Keratinocyte (primary cell): ENCODE measurements around the gene LETMD1. TPM values are rescaled to one million over a fixed set of nuclear protein-coding genes. Genes with fewer than 3 reads are reported as not detected.

Experiments
- DNase-seq: peaks from one replicate; pipeline ENCODE4 v3.0.0-alpha.2; 2011; ENCODE audit warnings: low read depth, missing footprints, low spot score
- FAIRE-seq: peaks from 2 replicates; lab custom pipeline; 2011; peaks lifted over from hg19 to GRCh38; lab: Jason Lieb, UNC
- H2AFZ ChIP-seq: 2 replicates; pipeline ENCODE4 v1.6.0; 2012; ENCODE audit warnings: low read length, control low read depth, inconsistent platforms; ENCODE audit not compliant: control insufficient read depth
- H3K27ac ChIP-seq: 2 replicates; pipeline ENCODE4 v1.5.1; 2011; ENCODE audit warnings: low read length; ENCODE audit not compliant: control insufficient read depth, insufficient read depth
- H3K27me3 ChIP-seq: 3 replicates; pipeline ENCODE4 v1.6.0; 2011; ENCODE audit warnings: low read length; ENCODE audit not compliant: control insufficient read depth, insufficient read depth; ENCODE audit errors: extremely low read depth
- H3K36me3 ChIP-seq, 2 experiments: 2 replicates in 1 of 2; 3 replicates in 1 of 2; pipeline ENCODE4 v1.5.1; 2011; ENCODE audit warnings: low read length in 2 of 2, mild to moderate bottlenecking in 1 of 2; ENCODE audit not compliant: control insufficient read depth in 2 of 2, insufficient read depth in 2 of 2; ENCODE audit errors: extremely low read depth in 1 of 2
- H3K4me1 ChIP-seq: 3 replicates; pipeline ENCODE4 v1.5.1; 2011; ENCODE audit warnings: low read length; ENCODE audit not compliant: control insufficient read depth, insufficient read depth; ENCODE audit errors: extremely low read depth
- H3K4me2 ChIP-seq: 3 replicates; pipeline ENCODE4 v1.6.0; 2011; ENCODE audit warnings: low read depth, low read length; ENCODE audit not compliant: control insufficient read depth, insufficient read depth; ENCODE audit errors: extremely low read depth
- H3K4me3 ChIP-seq, 3 experiments: fragments of 200-600 bp in 1 of 3; sonication (generic) in 1 of 3; 2 replicates in 2 of 3; 3 replicates in 1 of 3; pipeline ENCODE4 v1.5.1; 2011 to 2016; ENCODE audit warnings: low read length in 3 of 3, mild to moderate bottlenecking in 3 of 3, control low read depth in 2 of 3, inconsistent platforms in 1 of 3, low read depth in 1 of 3, mixed read lengths in 1 of 3, mixed run types in 1 of 3, moderate library complexity in 1 of 3; ENCODE audit not compliant: control insufficient read depth in 2 of 3, insufficient read depth in 2 of 3; ENCODE audit errors: extremely low read depth in 1 of 3
- H3K79me2 ChIP-seq: 2 replicates; pipeline ENCODE4 v1.6.0; 2012; ENCODE audit warnings: low read length; ENCODE audit not compliant: control insufficient read depth, insufficient read depth
- H3K9ac ChIP-seq: 3 replicates; pipeline ENCODE4 v1.6.0; 2011; ENCODE audit warnings: low read length; ENCODE audit not compliant: control insufficient read depth, insufficient read depth; ENCODE audit errors: extremely low read depth
- H3K9me1 ChIP-seq: 3 replicates; pipeline ENCODE4 v1.6.0; 2011; ENCODE audit warnings: low read length; ENCODE audit not compliant: control insufficient read depth, insufficient read depth; ENCODE audit errors: extremely low read depth
- H3K9me3 ChIP-seq: 2 replicates; pipeline ENCODE4 v1.5.1; 2012; ENCODE audit warnings: low read depth, low read length; ENCODE audit not compliant: control insufficient read depth
- H4K20me1 ChIP-seq: 3 replicates; pipeline ENCODE4 v1.6.0; 2011; ENCODE audit warnings: low read length; ENCODE audit not compliant: control insufficient read depth, insufficient read depth; ENCODE audit errors: extremely low read depth
- EZH2 ChIP-seq: IDR thresholded peaks from one replicate; pipeline ENCODE4 v1.6.1; 2012; ENCODE audit warnings: inconsistent platforms, mild to moderate bottlenecking, low read length, moderate library complexity
- dilution Hi-C: fragments of 300-500 bp; cut with MboI; formaldehyde crosslinking; loops from one replicate; pipeline ENCODE4 v1.7.0; 2020; ENCODE audit warnings: low sequenced_read_pairs; ENCODE audit not compliant: extremely low pct_ligation_motif_present
- polyA plus RNA-seq, 5 experiments: library from polyadenylated mRNA; depleted of rRNA in 3 of 5; stranded (reverse) in 3 of 5; stranded (forward) in 1 of 5; unstranded in 1 of 5; fragments of >200 nt; gene quantifications; 1 replicate in 1 of 5; 2 replicates in 3 of 5; 3 replicates in 1 of 5; pipeline versions ENCODE4 v1.2.1 to v1.2.3, GENCODE V29; 2011 to 2012; ENCODE audit warnings: missing spikeins in 2 of 5, low read depth in 1 of 5, low replicate concordance in 1 of 5
- TF ChIP-seq, protein P1 (sequence below), 3 experiments: IDR thresholded peaks in 1 of 3; conservative IDR thresholded peaks in 1 of 3; optimal IDR thresholded peaks in 1 of 3; 2 replicates in 2 of 3; 3 replicates in 1 of 3; pipeline versions ENCODE3 to v1.5.1; 2011; ENCODE audit warnings: low read length in 3 of 3, mild to moderate bottlenecking in 3 of 3, moderate library complexity in 2 of 3, control low read depth in 1 of 3, inconsistent platforms in 1 of 3; ENCODE audit not compliant: insufficient read depth in 2 of 3; ENCODE audit errors: extremely low read depth in 1 of 3

LETMD1 gene
- polyA plus RNA-seq, 1 donor (not counting 4 experiments of a cell fraction or from before 2014, with no cell fraction given), result 51.1 TPM

DNA sequence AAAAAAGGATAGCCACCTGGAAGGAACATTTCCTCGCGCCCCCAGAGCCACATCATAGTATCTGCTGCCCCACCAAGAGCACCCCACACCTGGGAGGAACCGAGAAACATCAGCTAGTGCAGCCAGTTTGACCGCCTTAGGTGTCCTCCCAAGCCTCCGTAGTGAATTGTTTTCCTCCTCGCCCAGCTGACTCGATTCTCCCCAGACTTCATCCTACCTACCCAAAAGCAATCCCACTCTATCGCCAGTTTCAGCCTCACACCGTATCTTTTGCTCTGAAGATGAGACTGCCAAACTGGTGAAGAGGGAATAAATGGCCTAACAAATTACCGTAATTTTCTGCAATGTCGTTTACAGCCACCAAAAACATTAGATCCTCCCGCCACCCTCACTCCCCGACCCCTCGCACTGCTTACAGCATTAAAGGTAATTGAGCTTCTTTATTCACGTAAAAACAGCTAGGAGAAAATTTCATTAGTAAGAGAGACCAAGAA is 20.7 kb upstream of the LETMD1 start:
- no peaks in the 10 kb centered on the region for H3K36me3 ChIP-seq
- H3K4me2 ChIP-seq, result no peak overlapping the region
- no peaks in the 10 kb centered on the region for H3K9me3 ChIP-seq
- H3K4me3 ChIP-seq, result no peak overlapping the region
- H3K4me1 ChIP-seq, result peaks cover 26% of the 10 kb centered on the region
- H3K27me3 ChIP-seq, result no peaks in the 10 kb centered on the region
- FAIRE-seq, result no peak
- H2AFZ ChIP-seq, result no peak overlapping the region
- H3K9ac ChIP-seq, result no peak overlapping the region
- H4K20me1 ChIP-seq, result no peaks in the 10 kb centered on the region
- H3K27ac ChIP-seq, result no peak overlapping the region
- no peak for DNase-seq
- TF ChIP-seq, protein P1, sequence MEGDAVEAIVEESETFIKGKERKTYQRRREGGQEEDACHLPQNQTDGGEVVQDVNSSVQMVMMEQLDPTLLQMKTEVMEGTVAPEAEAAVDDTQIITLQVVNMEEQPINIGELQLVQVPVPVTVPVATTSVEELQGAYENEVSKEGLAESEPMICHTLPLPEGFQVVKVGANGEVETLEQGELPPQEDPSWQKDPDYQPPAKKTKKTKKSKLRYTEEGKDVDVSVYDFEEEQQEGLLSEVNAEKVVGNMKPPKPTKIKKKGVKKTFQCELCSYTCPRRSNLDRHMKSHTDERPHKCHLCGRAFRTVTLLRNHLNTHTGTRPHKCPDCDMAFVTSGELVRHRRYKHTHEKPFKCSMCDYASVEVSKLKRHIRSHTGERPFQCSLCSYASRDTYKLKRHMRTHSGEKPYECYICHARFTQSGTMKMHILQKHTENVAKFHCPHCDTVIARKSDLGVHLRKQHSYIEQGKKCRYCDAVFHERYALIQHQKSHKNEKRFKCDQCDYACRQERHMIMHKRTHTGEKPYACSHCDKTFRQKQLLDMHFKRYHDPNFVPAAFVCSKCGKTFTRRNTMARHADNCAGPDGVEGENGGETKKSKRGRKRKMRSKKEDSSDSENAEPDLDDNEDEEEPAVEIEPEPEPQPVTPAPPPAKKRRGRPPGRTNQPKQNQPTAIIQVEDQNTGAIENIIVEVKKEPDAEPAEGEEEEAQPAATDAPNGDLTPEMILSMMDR (optimal IDR thresholded peaks at IDR 0.05 in 1 of 3, IDR thresholded peaks at IDR 0.05 in 1 of 3, conservative IDR thresholded peaks at IDR 0.05 in 1 of 3; ENCODE audit: extremely low read depth in 1 of 3, insufficient read depth in 2 of 3, low read length in 3 of 3), result no peak
- TF ChIP-seq EZH2, result no peak
- H3K9me1 ChIP-seq, result no peaks in the 10 kb centered on the region
- H3K79me2 ChIP-seq, result peaks cover 27% of the 10 kb centered on the region
- dilution Hi-C loops, result no loop called here

DNA sequence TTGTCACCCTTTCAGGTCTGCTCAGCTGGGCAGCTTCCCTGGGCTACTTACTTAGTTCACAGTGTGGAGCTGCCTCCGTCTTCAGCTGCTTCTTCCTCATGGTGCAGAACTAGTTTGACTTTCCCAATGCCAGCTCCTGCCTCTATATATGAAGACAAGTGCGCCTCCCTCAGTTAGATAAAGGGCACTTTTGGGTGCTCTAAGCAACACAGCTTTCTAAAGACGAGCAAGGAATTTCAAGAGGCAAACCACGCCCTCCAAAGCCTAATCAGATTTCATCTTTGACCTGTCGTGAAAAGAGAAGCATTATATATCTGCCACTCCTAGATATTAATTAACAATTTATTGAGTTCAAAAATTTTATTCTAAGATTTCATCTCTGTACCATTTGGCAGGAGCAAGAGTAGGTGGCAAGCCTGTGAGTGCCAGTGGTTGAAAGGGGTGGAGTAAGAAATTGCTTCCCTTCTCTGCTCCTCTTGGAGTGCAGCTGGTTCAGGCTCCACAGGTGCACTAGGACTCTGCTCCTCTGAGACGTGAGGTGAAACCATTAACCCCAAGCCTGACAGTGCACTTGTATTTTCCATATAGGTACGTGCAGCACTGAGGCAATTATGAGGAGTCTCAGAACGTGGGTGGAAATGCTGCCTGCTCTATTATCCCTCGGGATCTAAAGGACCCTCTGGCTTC is 19.9 kb upstream of the LETMD1 start:
- H3K4me1 ChIP-seq, result peaks cover 26% of the 10 kb centered on the region
- DNase-seq (peak; percentile 41), FAIRE-seq (peak; percentile 32)
- peak overlapping the region; percentile 50 for H2AFZ ChIP-seq
- no peaks in the 10 kb centered on the region for H3K27me3 ChIP-seq
- peaks cover 18% of the 10 kb centered on the region for H3K79me2 ChIP-seq
- H3K4me2 ChIP-seq, result peak overlapping the region; percentile 88
- peak overlapping the region; percentile 9 to 47 (median 41) for H3K4me3 ChIP-seq
- TF ChIP-seq EZH2, result no peak
- TF ChIP-seq, protein P1 (optimal IDR thresholded peaks at IDR 0.05 in 1 of 3, IDR thresholded peaks at IDR 0.05 in 1 of 3, conservative IDR thresholded peaks at IDR 0.05 in 1 of 3; ENCODE audit: extremely low read depth in 1 of 3, insufficient read depth in 2 of 3, low read length in 3 of 3), result peak; percentile 39 to 60 (median 55)
- H4K20me1 ChIP-seq, result no peaks in the 10 kb centered on the region
- peak overlapping the region; percentile 58 for H3K9ac ChIP-seq
- H3K36me3 ChIP-seq, result no peaks in the 10 kb centered on the region
- no peak overlapping the region for H3K27ac ChIP-seq
- dilution Hi-C loops, result no loop called here
- no peaks in the 10 kb centered on the region for H3K9me3 ChIP-seq
- H3K9me1 ChIP-seq, result no peaks in the 10 kb centered on the region
